Endothelial cell of umbilical vein (primary cell): Measurements from ENCODE around the gene ERICH6B. TPM values are rescaled to one million over a fixed set of nuclear protein-coding genes. Genes with fewer than 3 reads are reported as not detected.

ENCODE experiments used
- BruUV-seq: library from RNA; stranded (reverse); fragments of 400-500 nt; replicated peaks from 2 replicates; lab custom pipeline; 2021; lab: Mats Ljungman, UMichigan
- CTCF ChIA-PET: fragments of 300-600, 350-600 bp; sonication (Branson Sonifier 250); formaldehyde crosslinking; loops from one replicate; lab custom pipeline; 2021; ENCODE audit warnings: antibody characterized with exemption, inconsistent platforms; lab: Charles Lee
- POLR2A ChIA-PET: fragments of 300-600, 350-600 bp; sonication (Branson Sonifier 250); formaldehyde crosslinking; loops from one replicate; lab custom pipeline; 2021; ENCODE audit warnings: antibody characterized with exemption, inconsistent platforms; lab: Charles Lee
- DNase-seq: peaks from one replicate; pipeline ENCODE4 v3.0.0-alpha.2; 2011; ENCODE audit warnings: low read depth, low spot score
- FAIRE-seq: peaks from 2 replicates; lab custom pipeline; 2011; peaks lifted over from hg19 to GRCh38; lab: Jason Lieb, UNC
- H2AFZ ChIP-seq: 2 replicates; pipeline ENCODE4 v1.6.0; 2012; ENCODE audit warnings: low read depth, low read length, control low read depth, inconsistent platforms
- H3K27ac ChIP-seq: 2 replicates; pipeline ENCODE4 v1.5.1; 2011; ENCODE audit warnings: low read depth, mild to moderate bottlenecking, control low read depth, low read length, moderate library complexity; ENCODE audit not compliant: insufficient read depth
- H3K27me3 ChIP-seq, 2 experiments: 2 replicates each; pipeline versions ENCODE4 v1.6.0 to v1.6.1; 2011; ENCODE audit warnings: low read length in 2 of 2, mixed read lengths in 1 of 2; ENCODE audit not compliant: control insufficient read depth in 2 of 2, insufficient read depth in 2 of 2
- H3K36me3 ChIP-seq, 2 experiments: 2 replicates in 1 of 2; 3 replicates in 1 of 2; pipeline ENCODE4 v1.5.1; 2011; ENCODE audit warnings: low read length in 2 of 2, mild to moderate bottlenecking in 1 of 2, moderate library complexity in 1 of 2; ENCODE audit not compliant: control insufficient read depth in 2 of 2, insufficient read depth in 2 of 2; ENCODE audit errors: extremely low read depth in 1 of 2
- H3K4me1 ChIP-seq: 3 replicates; pipeline ENCODE4 v1.5.1; 2011; ENCODE audit warnings: mild to moderate bottlenecking, low read length; ENCODE audit not compliant: control insufficient read depth, insufficient read depth; ENCODE audit errors: extremely low read depth
- H3K4me2 ChIP-seq: 2 replicates; pipeline ENCODE4 v1.6.1; 2011; ENCODE audit warnings: low read length, control low read depth, mixed read lengths; ENCODE audit not compliant: insufficient read depth
- H3K4me3 ChIP-seq, 3 experiments: fragments of 200-600 bp in 1 of 3; sonication (generic), shearing (Covaris generic) in 1 of 3; replicated peaks in 1 of 3; 2 replicates each; pipeline ENCODE4 v1.5.1; 2011 to 2016; ENCODE audit warnings: control low read depth in 3 of 3, low read length in 3 of 3, mild to moderate bottlenecking in 2 of 3, inconsistent platforms in 1 of 3, low read depth in 1 of 3, moderate library complexity in 1 of 3; ENCODE audit not compliant: insufficient read depth in 1 of 3
- H3K79me2 ChIP-seq: 2 replicates; pipeline ENCODE4 v1.6.0; 2012; ENCODE audit warnings: low read length, inconsistent platforms; ENCODE audit not compliant: control insufficient read depth, insufficient read depth
- H3K9ac ChIP-seq: replicated peaks from 2 replicates; pipeline ENCODE3; 2011; ENCODE audit warnings: low read length, control low read depth; ENCODE audit not compliant: insufficient read depth; ENCODE audit errors: extremely low read depth
- H3K9me1 ChIP-seq: replicated peaks from 3 replicates; pipeline ENCODE4 v1.6.0; 2011; ENCODE audit warnings: mild to moderate bottlenecking, low read length; ENCODE audit not compliant: control insufficient read depth, insufficient read depth; ENCODE audit errors: extremely low read depth
- H3K9me3 ChIP-seq: replicated peaks from 2 replicates; pipeline ENCODE4 v1.5.1; 2012; ENCODE audit warnings: low read length, inconsistent platforms; ENCODE audit not compliant: control insufficient read depth, insufficient read depth
- H4K20me1 ChIP-seq: replicated peaks from 2 replicates; pipeline ENCODE3; 2011; ENCODE audit warnings: mild to moderate bottlenecking, low read length; ENCODE audit not compliant: control insufficient read depth, insufficient read depth; ENCODE audit errors: extremely low read depth
- EZH2 ChIP-seq: IDR thresholded peaks from 2 replicates; pipeline ENCODE4 v1.6.1; 2012; ENCODE audit warnings: borderline replicate concordance, low read depth, mild to moderate bottlenecking, moderate library complexity, low read length, inconsistent platforms; ENCODE audit not compliant: severe bottlenecking
- FOS ChIP-seq: IDR thresholded peaks from 2 replicates; pipeline ENCODE4 v1.6.1; 2011; ENCODE audit warnings: mild to moderate bottlenecking, low read length, moderate library complexity, borderline replicate concordance; ENCODE audit not compliant: insufficient read depth
- GATA2 ChIP-seq: IDR thresholded peaks from 2 replicates; pipeline ENCODE4 v1.7.0; 2011; ENCODE audit warnings: low read depth, mild to moderate bottlenecking, moderate library complexity, mixed read lengths, low read length; ENCODE audit not compliant: insufficient read length, insufficient read depth
- JUN ChIP-seq: IDR thresholded peaks from 2 replicates; pipeline ENCODE4 v1.6.1; 2011; ENCODE audit warnings: borderline replicate concordance, low read depth; ENCODE audit not compliant: insufficient read length, insufficient read depth
- MYC ChIP-seq: IDR thresholded peaks from one replicate; pipeline ENCODE4 v1.6.1; 2011; ENCODE audit warnings: mild to moderate bottlenecking, low read depth, low read length
- POLR2A ChIP-seq: IDR thresholded peaks from 2 replicates; pipeline ENCODE4 v1.6.1; 2012; ENCODE audit warnings: low read depth, mild to moderate bottlenecking, control low read depth, low read length
- POLR2AphosphoS5 ChIP-seq: IDR thresholded peaks from 2 replicates; pipeline ENCODE4 v1.6.1; 2012; ENCODE audit warnings: low read depth, mild to moderate bottlenecking, control low read depth, low read length, moderate library complexity; ENCODE audit not compliant: insufficient read depth
- dilution Hi-C: fragments of 300-500 bp; cut with MboI; formaldehyde crosslinking; loops from one replicate; pipeline ENCODE4 v1.15.0; 2019; ENCODE audit warnings: low sequenced_read_pairs; ENCODE audit not compliant: extremely low pct_ligation_motif_present
- intact Hi-C: fragments of 100-400 bp; cut with micrococcal nuclease; formaldehyde crosslinking; loops from one replicate; pipeline ENCODE4 v1.10.0; 2022
- polyA plus RNA-seq, 4 experiments: library from polyadenylated mRNA; depleted of rRNA in 3 of 4; stranded (reverse) in 3 of 4; unstranded in 1 of 4; fragments of >200 nt; gene quantifications; 2 replicates each; pipeline versions ENCODE4 v1.2.1 to v1.2.3, GENCODE V29; 2011 to 2012; ENCODE audit warnings: missing spikeins in 1 of 4
- total RNA-seq: library from RNA; stranded (reverse); gene quantifications from 2 replicates; pipeline ENCODE4 v1.2.3, GENCODE V29; 2021
- TF ChIP-seq, protein P1 (sequence below), 2 donors: IDR thresholded peaks; 1 replicate in 1 of 2; 2 replicates in 1 of 2; pipeline ENCODE4 v1.5.1; 2011; ENCODE audit warnings: low read length in 2 of 2, mild to moderate bottlenecking in 2 of 2, moderate library complexity in 2 of 2, control low read depth in 1 of 2, inconsistent platforms in 1 of 2, low read depth in 1 of 2; ENCODE audit not compliant: insufficient read depth in 1 of 2; ENCODE audit errors: extremely low read depth in 1 of 2
- TF ChIP-seq, protein P2 (sequence below): IDR thresholded peaks from 2 replicates; pipeline ENCODE4 v1.6.1; 2011; ENCODE audit not compliant: insufficient read depth, insufficient read length

Gene ERICH6B
- total and polyA plus RNA-seq, 2 donors (not counting 3 experiments of a cell fraction or from before 2014, with no cell fraction given), result not detected

DNA sequence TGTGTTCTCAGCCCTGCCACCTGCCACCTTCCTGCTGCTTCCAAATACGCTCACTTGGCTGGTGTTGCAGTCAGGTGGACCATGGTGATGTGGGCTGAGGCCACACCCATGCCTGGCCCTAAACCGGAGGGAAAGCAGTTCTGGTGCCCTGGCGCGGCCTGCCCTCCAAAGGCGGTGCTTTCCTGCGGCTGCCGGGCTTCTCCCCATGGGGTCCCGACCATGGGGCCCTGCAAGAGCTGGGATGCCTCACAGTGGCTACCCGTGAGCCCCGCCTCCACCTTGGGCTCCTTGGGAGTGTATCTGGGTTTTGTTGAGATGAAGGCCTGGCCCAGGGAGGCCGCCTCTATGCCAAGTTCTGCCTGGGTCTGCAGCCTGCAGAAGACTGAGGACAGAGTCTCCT, 73.7 kb downstream of the ERICH6B start:
- Histone ChIP-seq H3K36me3 (no peaks in the 10 kb centered on the region), H3K4me1 (no peaks in the 10 kb centered on the region), H3K79me2 (no peaks in the 10 kb centered on the region), H3K9me1 (no peaks in the 10 kb centered on the region), H3K27ac (no peak overlapping the region), H3K4me3 (no peak overlapping the region), H3K4me2 (no peak overlapping the region), H4K20me1 (no peaks in the 10 kb centered on the region), H3K9ac (no peak overlapping the region), H3K9me3 (no peaks in the 10 kb centered on the region), H3K27me3 (no peaks in the 10 kb centered on the region), H2AFZ (no peak overlapping the region)
- DNase-seq (no peak), FAIRE-seq (no peak)
- intact Hi-C loops (no loop called here), dilution Hi-C loops (no loop called here)
- BruUV-seq, result no TSS peak
- TF ChIP-seq POLR2AphosphoS5 (no peak), EZH2 (no peak), GATA2 (no peak), POLR2A (no peak), FOS (no peak)
- TF ChIP-seq, protein P1, sequence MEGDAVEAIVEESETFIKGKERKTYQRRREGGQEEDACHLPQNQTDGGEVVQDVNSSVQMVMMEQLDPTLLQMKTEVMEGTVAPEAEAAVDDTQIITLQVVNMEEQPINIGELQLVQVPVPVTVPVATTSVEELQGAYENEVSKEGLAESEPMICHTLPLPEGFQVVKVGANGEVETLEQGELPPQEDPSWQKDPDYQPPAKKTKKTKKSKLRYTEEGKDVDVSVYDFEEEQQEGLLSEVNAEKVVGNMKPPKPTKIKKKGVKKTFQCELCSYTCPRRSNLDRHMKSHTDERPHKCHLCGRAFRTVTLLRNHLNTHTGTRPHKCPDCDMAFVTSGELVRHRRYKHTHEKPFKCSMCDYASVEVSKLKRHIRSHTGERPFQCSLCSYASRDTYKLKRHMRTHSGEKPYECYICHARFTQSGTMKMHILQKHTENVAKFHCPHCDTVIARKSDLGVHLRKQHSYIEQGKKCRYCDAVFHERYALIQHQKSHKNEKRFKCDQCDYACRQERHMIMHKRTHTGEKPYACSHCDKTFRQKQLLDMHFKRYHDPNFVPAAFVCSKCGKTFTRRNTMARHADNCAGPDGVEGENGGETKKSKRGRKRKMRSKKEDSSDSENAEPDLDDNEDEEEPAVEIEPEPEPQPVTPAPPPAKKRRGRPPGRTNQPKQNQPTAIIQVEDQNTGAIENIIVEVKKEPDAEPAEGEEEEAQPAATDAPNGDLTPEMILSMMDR (IDR thresholded peaks at IDR 0.05; ENCODE audit: extremely low read depth in 1 of 2, insufficient read depth in 1 of 2, low read depth in 1 of 2, low read length in 2 of 2), result no peak
- ChIA-PET CTCF (no interaction called here), POLR2A (no interaction called here)

DNA sequence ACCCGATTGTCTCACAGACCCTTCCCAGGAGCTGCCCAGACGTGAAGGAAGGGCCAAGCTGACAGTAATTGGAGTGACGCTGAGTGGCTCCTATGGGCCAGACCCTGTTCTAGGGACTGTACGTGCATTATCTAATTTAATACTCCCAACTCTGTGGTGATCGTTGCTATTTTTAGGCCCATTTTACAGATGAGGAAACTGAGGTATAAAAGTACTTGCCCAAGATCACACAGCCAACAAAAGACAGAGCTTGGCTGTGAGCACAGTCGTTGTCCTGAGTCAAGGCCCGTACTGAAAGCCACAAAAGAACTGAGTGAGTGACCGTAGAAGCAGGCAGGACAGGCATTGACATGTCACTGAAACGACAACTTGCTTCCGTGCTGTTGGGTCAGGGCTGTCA, 74.7 kb downstream of the ERICH6B start:
- CTCF ChIA-PET, result no interaction called here

More for the DNA sequence above, 74.7 kb downstream of the ERICH6B start:
- no peak overlapping the region for H3K9ac ChIP-seq
- POLR2A ChIA-PET, result no interaction called here
- H3K27me3 ChIP-seq, result no peaks in the 10 kb centered on the region
- no peaks in the 10 kb centered on the region for H3K4me1 ChIP-seq
- H3K4me2 ChIP-seq, result no peak overlapping the region
- BruUV-seq, result no TSS peak
- FAIRE-seq, result no peak
- no peaks in the 10 kb centered on the region for H3K9me1 ChIP-seq
- no peak for DNase-seq
- no peak overlapping the region for H3K4me3 ChIP-seq
- no peak overlapping the region for H3K27ac ChIP-seq
- TF ChIP-seq GATA2, result no peak
- TF ChIP-seq MYC, result no peak
- TF ChIP-seq EZH2, result no peak
- TF ChIP-seq FOS, result no peak
- TF ChIP-seq, protein P2, sequence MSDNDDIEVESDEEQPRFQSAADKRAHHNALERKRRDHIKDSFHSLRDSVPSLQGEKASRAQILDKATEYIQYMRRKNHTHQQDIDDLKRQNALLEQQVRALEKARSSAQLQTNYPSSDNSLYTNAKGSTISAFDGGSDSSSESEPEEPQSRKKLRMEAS, result no peak
- no peak for TF ChIP-seq POLR2AphosphoS5
- TF ChIP-seq JUN, result no peak
- no peak for TF ChIP-seq POLR2A
- TF ChIP-seq, protein P1 (IDR thresholded peaks at IDR 0.05; ENCODE audit: extremely low read depth in 1 of 2, insufficient read depth in 1 of 2, low read depth in 1 of 2, low read length in 2 of 2), result no peak
- no peaks in the 10 kb centered on the region for H3K9me3 ChIP-seq
- H2AFZ ChIP-seq, result no peak overlapping the region
- no peaks in the 10 kb centered on the region for H3K79me2 ChIP-seq
- H4K20me1 ChIP-seq, result no peaks in the 10 kb centered on the region
- intact Hi-C loops (no loop called here), dilution Hi-C loops (no loop called here)
- peaks cover under 1 to 1% of the 10 kb centered on the region in 2 experiments for H3K36me3 ChIP-seq
